IMR-90 (cell line): ENCODE data around the gene AGTR1. TPM values are rescaled to one million over a fixed set of nuclear protein-coding genes. Genes with fewer than 3 reads are reported as not detected.

Source experiments
- ATAC-seq: fragments of 200-7000 bp; cut with Tn5 transposase; 2 replicates; pipeline ENCODE4 v1.9.1; 2020; ENCODE audit warnings: low read depth, mild to moderate bottlenecking, moderate library complexity
- BruUV-seq: library from RNA; stranded (reverse); fragments of 400-500 nt; replicated peaks from 2 replicates; lab custom pipeline; 2021; lab: Mats Ljungman, UMichigan
- CTCF ChIA-PET: fragments of 300-600 bp; formaldehyde crosslinking; extraction: SDS; loops from one replicate; lab custom pipeline; 2021; ENCODE audit warnings: antibody characterized with exemption; lab: Yijun Ruan, JAX
- POLR2A ChIA-PET: fragments of 300-600 bp; sonication (Branson Sonifier 250); formaldehyde crosslinking; loops from one replicate; lab custom pipeline; 2022; ENCODE audit warnings: antibody characterized with exemption; ENCODE audit not compliant: unreplicated experiment; lab: Charles Lee
- DNase-seq: peaks from one replicate; pipeline ENCODE4 v3.0.0; 2013
- H2AFZ ChIP-seq: replicated peaks from 2 replicates; pipeline ENCODE3; 2013; ENCODE audit warnings: low read length, mild to moderate bottlenecking; ENCODE audit not compliant: poor library complexity
- H2AK5ac ChIP-seq: 2 replicates; pipeline ENCODE4 v1.6.1; 2013; ENCODE audit warnings: low read depth, low read length, inconsistent platforms
- H2AK9ac ChIP-seq: replicated peaks from 2 replicates; pipeline ENCODE3; 2013; ENCODE audit warnings: mild to moderate bottlenecking, low read depth, low read length, moderate library complexity; ENCODE audit not compliant: poor library complexity
- H2BK120ac ChIP-seq: 2 replicates; pipeline ENCODE4 v1.6.1; 2013; ENCODE audit warnings: low read depth, low read length, inconsistent platforms
- H2BK15ac ChIP-seq: 3 replicates; pipeline ENCODE4 v1.6.1; 2013; ENCODE audit warnings: low read depth, low read length, inconsistent platforms
- H2BK20ac ChIP-seq: 2 replicates; pipeline ENCODE4 v1.6.1; 2013; ENCODE audit warnings: low read depth, mild to moderate bottlenecking, inconsistent platforms, low read length, moderate library complexity
- H2BK5ac ChIP-seq: 2 replicates; pipeline ENCODE4 v1.6.1; 2013; ENCODE audit warnings: mild to moderate bottlenecking, low read depth, low read length, inconsistent platforms; ENCODE audit not compliant: poor library complexity, severe bottlenecking
- H3K14ac ChIP-seq: replicated peaks from 2 replicates; pipeline ENCODE4 v1.6.1; 2013; ENCODE audit warnings: low read depth, low read length, inconsistent platforms
- H3K18ac ChIP-seq: 2 replicates; pipeline ENCODE4 v1.6.1; 2013; ENCODE audit warnings: low read depth, low read length, control low read depth
- H3K23ac ChIP-seq: 2 replicates; pipeline ENCODE4 v1.6.1; 2013; ENCODE audit warnings: low read depth, low read length, inconsistent platforms
- H3K27ac ChIP-seq: 2 replicates; pipeline ENCODE4 v1.5.1; 2013; ENCODE audit warnings: mild to moderate bottlenecking, control low read depth, low read length; ENCODE audit not compliant: insufficient read depth
- H3K27me3 ChIP-seq: 2 replicates; pipeline ENCODE4 v1.6.1; 2013; ENCODE audit warnings: low read length; ENCODE audit not compliant: control insufficient read depth, insufficient read depth
- H3K36me3 ChIP-seq: 2 replicates; pipeline ENCODE4 v1.6.1; 2013; ENCODE audit warnings: low read length, mixed read lengths; ENCODE audit not compliant: control insufficient read depth, insufficient read depth
- H3K4ac ChIP-seq: 2 replicates; pipeline ENCODE4 v1.6.1; 2013; ENCODE audit warnings: low read depth, low read length, inconsistent platforms
- H3K4me1 ChIP-seq: 2 replicates; pipeline ENCODE4 v1.6.1; 2013; ENCODE audit warnings: low read length, mixed read lengths; ENCODE audit not compliant: control insufficient read depth, insufficient read depth
- H3K4me2 ChIP-seq: 2 replicates; pipeline ENCODE4 v1.6.1; 2013; ENCODE audit warnings: low read depth, mild to moderate bottlenecking, control low read depth, low read length, moderate library complexity
- H3K4me3 ChIP-seq: 2 replicates; pipeline ENCODE4 v1.5.1; 2013; ENCODE audit warnings: low read depth, mild to moderate bottlenecking, control low read depth, low read length, moderate library complexity; ENCODE audit not compliant: insufficient read depth
- H3K56ac ChIP-seq: 2 replicates; pipeline ENCODE4 v1.6.1; 2013; ENCODE audit warnings: low read length, inconsistent platforms; ENCODE audit not compliant: insufficient read depth; ENCODE audit errors: extremely low read depth
- H3K79me1 ChIP-seq, 2 experiments: 2 replicates each; pipeline ENCODE4 v1.6.1; 2013; ENCODE audit warnings: low read length in 2 of 2, inconsistent platforms in 1 of 2, low read depth in 1 of 2
- H3K9ac ChIP-seq: 2 replicates; pipeline ENCODE4 v1.6.1; 2013; ENCODE audit warnings: low read depth, low read length, control low read depth
- H3K9me1 ChIP-seq: 2 replicates; pipeline ENCODE4 v1.6.1; 2013; ENCODE audit warnings: low read length, inconsistent platforms; ENCODE audit not compliant: insufficient read depth
- H3K9me3 ChIP-seq: 2 replicates; pipeline ENCODE4 v1.6.1; 2013; ENCODE audit warnings: low read length; ENCODE audit not compliant: control insufficient read depth, insufficient read depth
- H4K20me1 ChIP-seq: 2 replicates; pipeline ENCODE4 v1.6.1; 2013; ENCODE audit warnings: low read length, inconsistent platforms; ENCODE audit not compliant: insufficient read depth
- H4K5ac ChIP-seq: 2 replicates; pipeline ENCODE4 v1.6.1; 2013; ENCODE audit warnings: mild to moderate bottlenecking, low read depth, low read length, control low read depth
- H4K8ac ChIP-seq, 2 experiments: 2 replicates each; pipeline ENCODE4 v1.6.1; 2013; ENCODE audit warnings: low read depth in 2 of 2, low read length in 2 of 2, control low read depth in 1 of 2, inconsistent platforms in 1 of 2
- H4K91ac ChIP-seq: 2 replicates; pipeline ENCODE4 v1.6.1; 2013; ENCODE audit warnings: low read depth, low read length, inconsistent platforms; ENCODE audit not compliant: insufficient read depth
- CHD1 ChIP-seq: IDR thresholded peaks from 2 replicates; pipeline ENCODE4 v1.6.1; 2012; ENCODE audit warnings: low read depth, low read length, improper control_type of control experiment
- WGBS, 2 experiments: methylation state at CpG; one replicate each; pipeline versions ENCODE4 v1.1.5 to v1.1.7; 2013; ENCODE audit warnings: missing lambda C conversion rate in 2 of 2; ENCODE audit not compliant: insufficient read length in 1 of 2; ENCODE audit errors: extremely low coverage in 2 of 2; 5-methylcytosine and 5-hydroxymethylcytosine counted together
- dilution Hi-C: fragments of 300-500 bp; cut with HindIII; formaldehyde crosslinking; loops from one replicate; pipeline ENCODE4 v1.14.3; 2018; ENCODE audit warnings: low sequenced_read_pairs; ENCODE audit not compliant: unreplicated experiment
- in situ Hi-C: fragments of 300-500 bp; cut with MboI; formaldehyde crosslinking; loops from 3 replicates; pipeline ENCODE4 v1.14.3; 2019; ENCODE audit warnings: low sequenced_read_pairs, inconsistent platforms, mixed read lengths
- intact Hi-C: fragments of 100-400 bp; cut with micrococcal nuclease; formaldehyde crosslinking; loops from 2 replicates; pipeline ENCODE4 v1.10.0; 2022
- polyA plus RNA-seq, 3 experiments: library from polyadenylated mRNA; depleted of rRNA; stranded (reverse); fragments of >200 nt; gene quantifications; 2 replicates each; pipeline ENCODE4 v1.2.3, GENCODE V29; 2012; ENCODE audit warnings: low replicate concordance in 1 of 3
- total RNA-seq: library from RNA; depleted of rRNA; stranded (reverse); fragments of >200 nt; gene quantifications from 2 replicates; pipeline ENCODE4 v1.2.3, GENCODE V29; 2012

AGTR1 gene
- total and polyA plus RNA-seq, 2 of the 4 experiments (the other 2 are of a cell fraction): 2.2 to 2.7 TPM

DNA sequence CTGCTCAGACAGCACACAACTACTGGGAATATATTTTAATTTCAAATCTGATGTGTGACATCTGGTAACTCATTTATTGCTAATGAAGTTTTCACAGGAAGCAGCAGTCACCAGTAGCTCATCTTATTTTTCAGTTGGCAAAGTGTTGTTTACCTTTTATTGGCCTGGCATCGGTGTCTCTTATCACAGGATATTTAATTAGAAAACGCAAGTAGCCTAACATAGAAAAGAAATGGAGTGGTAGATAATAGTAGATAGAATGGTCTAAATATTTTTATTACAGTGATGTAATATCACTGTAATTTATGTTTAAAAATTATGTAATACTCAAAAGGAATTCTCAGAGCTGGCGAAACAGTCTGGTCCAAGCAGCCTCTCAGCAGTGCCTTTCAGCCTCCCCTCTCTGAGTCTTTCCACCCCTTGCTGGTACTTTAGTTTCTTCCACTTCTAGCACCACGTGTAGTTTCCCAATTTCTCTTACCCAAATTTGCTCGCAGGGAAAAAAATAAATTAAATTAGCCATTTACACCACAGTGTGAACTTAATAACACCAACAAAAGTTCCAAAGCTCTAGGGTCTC, 31.9 kb downstream of the AGTR1 start:
- H3K27me3 ChIP-seq: peaks cover 5% of the 10 kb centered on the region; the same call in 1 of the 2 replicates
- H3K4me2 ChIP-seq: no peak overlapping the region
- no peak overlapping the region for H3K27ac ChIP-seq
- 13% methylated on average over 2 of the region's 5 CpGs; no CpG with 5 or more reads in 1 of the 2 experiments for WGBS, 2 experiments
- ATAC-seq (peak; percentile 17; the same call in 1 of the 2 replicates), DNase-seq (no peak)
- H3K56ac ChIP-seq: no peak overlapping the region
- no peak overlapping the region for H3K4me3 ChIP-seq
- H2BK5ac ChIP-seq: no peak overlapping the region
- POLR2A ChIA-PET: no interaction called here
- no peaks in the 10 kb centered on the region for H3K79me1 ChIP-seq
- no peaks in the 10 kb centered on the region for H3K36me3 ChIP-seq
- H3K23ac ChIP-seq: no peak overlapping the region
- H2AFZ ChIP-seq: no peak overlapping the region
- BruUV-seq: no TSS peak
- no peaks in the 10 kb centered on the region for H3K9me1 ChIP-seq
- TF ChIP-seq CHD1: no peak
- intact Hi-C loops: loop anchor here (2.0 to 5.0 kb wide), 2 partner anchors 128 to 213 kb away; no protein-coding TSS in a partner anchor
- H2BK120ac ChIP-seq: no peak overlapping the region
- no peaks in the 10 kb centered on the region for H4K20me1 ChIP-seq
- no peak overlapping the region for H4K8ac ChIP-seq
- no peak overlapping the region for H2BK20ac ChIP-seq
- CTCF ChIA-PET: no interaction called here
- H3K4me1 ChIP-seq: no peaks in the 10 kb centered on the region
- no peak overlapping the region for H2BK15ac ChIP-seq
- H3K18ac ChIP-seq: no peak overlapping the region
- H2AK5ac ChIP-seq: no peak overlapping the region
- H3K4ac ChIP-seq: no peak overlapping the region
- dilution Hi-C loops: no loop called here
- H3K14ac ChIP-seq: no peak overlapping the region
- H4K5ac ChIP-seq: no peak overlapping the region
- H3K9ac ChIP-seq: no peak overlapping the region
- no peaks in the 10 kb centered on the region for H3K9me3 ChIP-seq
- H2AK9ac ChIP-seq: no peak overlapping the region
- in situ Hi-C loops: loop anchor here (10.0 kb wide), 1 partner anchor 215 kb away; no protein-coding TSS in a partner anchor
- H4K91ac ChIP-seq: no peak overlapping the region
